Left cardiac atrium (tissue), 4 donors: ENCODE measurements around the gene DNMT3L. TPM values are rescaled to one million over a fixed set of nuclear protein-coding genes. Genes with fewer than 3 reads are reported as not detected.

Source experiments
- ATAC-seq, 2 donors: fragments of 200-7000 bp; cut with Tn5 transposase; one replicate each; pipeline ENCODE4 v1.9.1; 2020; ENCODE audit warnings: mild to moderate bottlenecking in 2 of 2, moderate library complexity in 2 of 2
- DNase-seq: peaks from one replicate; pipeline ENCODE4 v3.0.0-alpha.2; 2020
- intact Hi-C, 2 donors: fragments of 100-400 bp; cut with DNase I; formaldehyde crosslinking; loops; one replicate each; pipeline versions ENCODE4 v1.14.1 to v1.15.1; 2022 to 2023
- total RNA-seq, 2 donors: library from RNA; stranded (reverse); fragmentation: NEBNext Ultra II Directional; extraction: Animal tissue kit (Norgen Biotek cat#: 25700); gene quantifications; one replicate each; pipeline ENCODE4 v1.2.1, GENCODE V29; 2021
- donor health status: DM: no; HTN: yes; CAD: no.
- donor health status: DM: no; HTN: yes; CAD: no; lungs with severe emphysema.
- donor health status: DM: yes; HTN: yes; CAD: no.
- donor health status: Dilated cardiomyopathy.

DNMT3L gene
- total RNA-seq, 2 donors from 2014 or later: not detected

- intact Hi-C loops: no loop called here
- ATAC-seq (no peak), DNase-seq (no peak)
Measured at GRCh38 chr21:44296103-44296519, 34.4 kb upstream of the DNMT3L start.

- ATAC-seq (no peak), DNase-seq (no peak)
- intact Hi-C loops: no loop called here
Measured at GRCh38 chr21:44295646-44296045, 33.9 kb upstream of the DNMT3L start.

GRCh38 chr21:44295163-44295573, 33.5 kb upstream of the DNMT3L start:
- DNase-seq (no peak), ATAC-seq (peak; percentile 1 to 2)
- intact Hi-C loops: no loop called here

DNA sequence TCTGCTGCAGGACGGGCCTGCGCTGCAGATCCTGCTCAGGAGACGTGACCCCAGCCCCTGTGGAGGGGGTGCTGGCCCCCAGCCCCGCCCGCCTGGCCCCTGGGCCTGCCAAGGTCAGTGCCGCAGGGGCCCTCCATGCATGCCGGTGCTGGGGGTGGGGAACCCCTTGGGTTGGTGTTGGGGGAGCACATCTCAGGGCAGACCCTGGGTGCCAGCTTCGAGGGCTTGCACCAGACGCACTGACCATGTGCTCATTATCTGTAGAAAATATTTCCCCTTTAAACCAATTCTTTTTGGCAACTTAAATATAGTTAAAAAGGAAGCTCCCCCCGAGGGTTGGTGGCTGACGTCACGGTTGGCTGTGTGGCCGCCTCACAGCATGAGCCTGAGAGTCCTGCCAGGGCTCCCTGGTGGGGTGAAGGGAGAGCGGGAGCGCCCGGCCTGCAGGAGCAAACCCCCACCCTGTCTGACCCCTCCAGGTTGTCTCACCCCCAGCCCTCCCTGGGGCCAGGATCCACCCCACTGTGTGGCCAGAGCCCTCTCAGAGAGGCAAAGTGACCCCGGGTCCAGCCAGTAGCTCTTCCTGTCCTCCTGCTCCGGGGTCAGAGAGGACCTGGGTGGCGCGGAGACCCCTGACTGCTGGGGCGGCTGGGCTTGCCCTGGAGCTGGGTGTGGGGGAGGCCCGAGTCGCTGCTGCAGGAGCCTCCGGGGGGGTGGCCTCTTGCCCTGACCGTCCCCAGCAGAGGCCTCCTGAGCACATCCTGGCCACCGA, 32.9 kb upstream of the DNMT3L start:
- peak; percentile 24 to 53 for ATAC-seq
- intact Hi-C loops: no loop called here
- peak; percentile 84 for DNase-seq

DNA sequence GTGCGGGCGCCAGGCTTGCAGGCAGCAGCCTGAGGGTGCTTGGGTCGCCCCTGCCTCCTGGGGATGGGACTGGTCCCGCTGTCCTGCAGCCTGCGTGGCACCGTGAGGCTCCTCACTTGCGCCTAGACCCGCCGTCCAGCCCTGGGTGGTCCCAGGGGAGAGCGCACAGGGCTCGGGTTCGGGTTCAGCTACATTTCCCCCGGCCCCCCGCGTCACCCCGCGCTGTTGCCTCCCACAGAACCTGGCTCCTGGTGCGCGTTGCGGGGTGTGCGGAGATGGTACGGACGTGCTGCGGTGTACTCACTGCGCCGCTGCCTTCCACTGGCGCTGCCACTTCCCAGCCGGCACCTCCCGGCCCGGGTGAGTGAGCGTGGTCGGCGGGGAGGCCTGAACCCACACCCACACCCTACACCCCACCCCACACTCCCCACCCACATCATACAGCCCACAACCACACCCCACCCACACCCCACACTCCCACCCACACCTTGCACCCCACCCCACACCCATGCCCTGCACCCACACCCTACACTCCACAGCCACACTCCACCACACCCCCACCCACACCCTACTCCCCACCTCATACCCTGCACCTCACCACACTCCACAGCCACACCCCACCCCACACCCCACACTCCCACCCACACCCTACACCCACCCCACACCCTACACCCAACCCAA, 32.0 kb upstream of the DNMT3L start:
- intact Hi-C loops: no loop called here
- DNase-seq: peak; percentile 20
- ATAC-seq: no peak

GRCh38 chr21:44292812-44293195, 31.1 kb upstream of the DNMT3L start:
- ATAC-seq (no peak), DNase-seq (peak; percentile 23)
- intact Hi-C loops: no loop called here

DNA sequence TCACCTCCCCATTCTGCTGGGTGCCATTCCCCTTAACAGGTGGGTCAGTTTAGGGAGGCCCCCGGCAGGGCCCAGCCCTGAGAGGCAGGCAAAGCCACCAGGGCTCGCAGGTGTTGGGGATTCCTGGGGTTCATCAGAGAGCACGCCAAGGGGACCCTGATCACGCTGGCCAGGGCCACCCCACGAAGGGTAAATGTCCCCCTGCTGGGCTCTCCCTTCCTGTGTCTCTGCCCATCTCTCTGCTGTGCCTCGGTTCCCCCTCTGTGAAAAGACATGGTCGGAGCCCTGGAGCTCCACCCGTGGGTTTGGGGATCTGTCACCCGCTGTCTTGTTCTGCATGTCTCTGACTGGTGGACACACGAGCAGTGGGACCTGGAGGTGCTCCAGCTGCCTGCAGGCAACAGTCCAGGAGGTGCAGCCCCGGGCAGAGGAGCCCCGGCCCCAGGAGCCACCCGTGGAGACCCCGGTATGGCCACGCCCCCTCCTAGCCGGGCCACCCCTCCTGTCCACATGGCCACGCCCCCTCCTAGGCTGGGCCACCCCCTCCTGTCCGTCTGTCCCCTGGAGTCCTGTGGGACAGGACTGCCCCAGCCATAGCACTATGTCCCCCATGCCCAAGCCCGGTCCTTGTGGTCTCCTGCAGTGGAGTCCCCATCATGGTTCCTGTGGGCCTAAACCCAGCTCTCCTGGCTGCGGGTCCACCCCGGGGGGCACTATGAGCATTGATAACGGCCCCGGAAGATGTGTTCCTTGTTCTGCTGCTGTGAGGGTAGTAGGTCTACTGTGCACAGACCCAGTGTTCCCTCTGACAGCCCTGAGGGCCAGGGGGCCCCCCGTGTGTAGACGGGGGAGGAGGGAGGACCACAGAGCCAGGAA, 30.5 kb upstream of the DNMT3L start:
- intact Hi-C loops: no loop called here
- DNase-seq (peak; percentile 33), ATAC-seq (no peak)

DNA sequence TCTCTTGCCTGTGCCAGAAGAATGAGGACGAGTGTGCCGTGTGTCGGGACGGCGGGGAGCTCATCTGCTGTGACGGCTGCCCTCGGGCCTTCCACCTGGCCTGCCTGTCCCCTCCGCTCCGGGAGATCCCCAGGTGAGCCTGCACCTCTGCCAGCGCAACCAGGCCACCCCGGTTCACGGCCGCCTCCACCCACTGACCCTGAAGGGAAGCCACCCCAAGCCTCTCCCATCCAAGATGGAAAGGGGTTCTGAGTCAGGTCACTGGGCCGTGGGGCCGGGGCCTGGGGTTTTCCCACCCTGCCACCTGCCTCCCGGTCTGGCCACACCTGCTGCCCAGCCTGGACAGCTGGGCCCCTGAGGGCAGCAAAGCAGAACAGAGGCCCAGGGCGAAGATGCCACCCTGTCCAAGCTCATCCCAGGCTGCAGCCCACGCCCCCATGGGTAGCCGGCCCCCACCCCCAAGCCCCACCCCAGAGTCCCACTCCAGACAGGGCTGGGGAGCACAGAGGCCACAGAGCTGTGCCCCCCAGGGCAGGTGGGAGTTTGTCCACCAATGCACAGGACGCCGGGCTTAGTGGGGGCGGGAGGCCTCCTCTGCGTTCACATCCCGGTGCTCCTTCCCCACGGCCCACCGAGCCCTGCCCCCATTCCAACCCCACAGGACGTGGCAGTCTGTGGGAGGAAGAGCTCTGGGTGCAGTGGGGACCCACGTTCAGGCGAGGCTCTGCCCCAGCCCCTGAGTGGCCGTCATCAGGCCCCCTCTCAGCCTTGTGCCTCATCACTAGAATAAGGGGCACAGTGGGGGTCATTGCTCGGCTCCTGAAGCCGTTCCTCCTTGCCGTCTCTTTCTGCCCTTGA, 29.6 kb upstream of the DNMT3L start:
- ATAC-seq (no peak), DNase-seq (peak; percentile 20)
- intact Hi-C loops: no loop called here

DNA sequence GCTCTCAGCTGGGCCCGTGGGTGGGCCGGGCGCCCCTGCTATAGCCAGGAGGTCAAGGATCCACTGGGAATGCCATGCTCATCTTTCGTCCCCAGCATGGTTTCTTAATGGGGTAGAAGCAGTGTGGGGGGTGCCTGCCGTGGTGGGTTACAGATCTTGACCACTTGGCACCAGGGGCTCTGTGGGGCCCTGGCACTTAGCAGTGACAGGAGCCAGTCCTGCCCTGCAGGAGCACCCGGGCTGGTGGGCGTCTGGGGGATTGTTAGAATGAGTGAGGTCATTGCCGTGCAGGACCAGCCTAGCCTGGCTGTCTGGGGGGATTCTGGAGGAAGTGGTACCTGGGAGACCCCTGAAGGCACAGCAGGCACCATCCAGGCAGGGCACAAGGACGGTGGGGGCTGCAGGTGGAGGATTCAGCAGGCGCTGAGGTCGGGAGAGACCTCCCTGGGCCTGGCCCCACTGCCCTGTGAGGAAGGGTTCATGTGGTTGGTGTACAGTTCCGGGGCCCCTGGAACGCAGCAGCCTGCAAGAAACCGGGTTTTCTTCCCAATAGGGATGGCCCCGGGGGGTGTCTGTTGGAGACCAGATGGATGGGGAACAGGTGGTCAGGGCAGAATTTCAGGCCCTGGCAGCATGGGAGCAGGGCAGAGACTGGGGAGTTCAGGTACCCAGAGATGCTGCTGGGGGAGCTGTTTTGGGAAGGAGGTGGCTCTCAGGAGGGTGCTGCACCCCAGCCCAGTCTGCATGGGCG, 28.8 kb upstream of the DNMT3L start:
- intact Hi-C loops: no loop called here
- no peak for ATAC-seq
- peak; percentile 10 for DNase-seq

- peak; percentile 17 for DNase-seq
- intact Hi-C loops: no loop called here
- ATAC-seq: no peak
Measured at GRCh38 chr21:44289381-44290010, 27.8 kb upstream of the DNMT3L start.

DNA sequence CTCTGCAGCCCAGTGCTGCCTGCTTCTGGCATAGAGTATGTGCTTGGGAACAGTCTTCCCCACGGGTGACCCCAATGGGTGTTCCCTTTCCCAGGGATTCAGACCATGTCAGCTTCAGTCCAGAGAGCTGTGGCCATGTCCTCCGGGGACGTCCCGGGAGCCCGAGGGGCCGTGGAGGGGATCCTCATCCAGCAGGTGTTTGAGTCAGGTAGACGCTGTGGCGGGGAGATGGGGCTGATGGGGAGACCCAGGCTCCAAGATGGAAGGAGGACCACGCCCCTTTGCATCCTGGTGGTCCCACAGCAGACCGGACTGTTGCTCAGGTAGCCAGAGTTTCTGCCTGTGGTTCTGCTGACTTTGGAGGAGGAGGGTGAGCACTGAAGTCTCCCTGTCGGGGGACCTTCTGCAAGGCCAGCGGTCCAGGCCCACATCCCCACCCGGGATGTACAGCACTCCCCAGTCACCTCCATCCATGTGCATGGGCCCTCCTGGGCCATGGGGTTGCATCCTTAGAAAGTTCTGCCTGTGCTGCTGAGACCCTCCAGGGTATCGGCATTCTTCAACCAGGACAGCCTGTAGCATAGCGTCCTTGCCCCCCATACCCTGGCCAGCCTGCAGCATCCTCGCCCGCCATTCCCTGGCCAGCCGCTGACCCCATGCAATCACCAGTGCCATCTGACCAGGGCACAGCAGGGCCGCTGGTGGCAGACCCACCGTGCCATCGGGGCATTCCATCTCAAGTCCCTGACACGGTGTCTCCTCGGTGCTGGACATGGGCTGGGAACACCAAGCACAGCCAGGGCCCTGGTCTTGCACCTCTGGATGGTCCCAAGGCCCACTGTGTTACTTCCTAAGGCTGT, 26.8 kb upstream of the DNMT3L start:
- DNase-seq (peak; percentile 11), ATAC-seq (no peak)
- intact Hi-C loops: no loop called here

DNA sequence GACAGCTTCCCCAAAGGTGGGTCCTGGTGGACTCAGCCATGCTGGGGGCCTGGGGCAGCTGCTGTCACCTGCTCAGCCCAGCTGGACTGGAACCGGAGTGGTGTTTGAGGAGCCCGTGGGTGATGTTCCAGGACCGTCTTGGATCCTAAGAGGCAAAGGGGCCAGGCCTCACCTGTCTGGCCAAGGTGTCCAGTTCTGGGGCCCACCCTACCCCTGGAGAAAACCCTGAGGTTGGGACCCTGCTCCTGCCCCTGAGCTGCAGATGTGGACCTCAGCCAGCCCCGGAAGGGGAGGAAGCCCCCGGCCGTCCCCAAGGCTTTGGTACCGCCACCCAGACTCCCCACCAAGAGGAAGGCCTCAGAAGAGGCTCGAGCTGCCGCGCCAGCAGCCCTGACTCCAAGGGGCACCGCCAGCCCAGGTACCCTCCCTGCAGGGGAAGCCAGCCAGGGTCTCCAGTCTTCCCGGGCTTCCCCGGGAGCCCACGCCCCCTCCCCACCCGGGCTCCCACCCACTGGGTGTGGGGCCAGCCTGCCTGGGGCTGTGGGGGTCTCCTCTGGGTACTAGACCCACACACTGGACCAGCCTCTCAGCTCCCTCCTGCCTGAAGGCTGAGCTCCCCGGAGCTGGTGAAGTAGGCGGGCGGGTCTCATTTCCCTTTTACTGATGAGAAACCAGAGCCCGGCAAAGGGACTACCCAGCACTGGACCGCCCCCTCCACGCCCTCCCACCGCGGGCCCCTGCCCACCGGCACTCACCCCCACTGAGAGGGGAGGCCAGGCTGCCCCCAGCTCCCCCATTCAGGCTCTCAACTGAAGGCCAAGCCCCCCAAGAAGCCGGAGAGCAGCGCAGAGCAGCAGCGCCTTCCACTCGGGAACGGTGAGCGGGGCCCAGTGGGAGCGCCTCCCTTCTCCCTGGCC, 25.3 kb upstream of the DNMT3L start:
- intact Hi-C loops: no loop called here
- ATAC-seq (no peak), DNase-seq (peak; percentile 14)

GRCh38 chr21:44286086-44286715, 24.5 kb upstream of the DNMT3L start:
- intact Hi-C loops: no loop called here
- DNase-seq (peak; percentile 7), ATAC-seq (no peak)

GRCh38 chr21:44285138-44285992, 23.7 kb upstream of the DNMT3L start, which contains the start of gene AIRE:
Gene AIRE (plus strand): TSS chr21:44285876. CDS start chr21:44286007, 131 bp downstream.
- ATAC-seq (peak; percentile 48 to 60), DNase-seq (peak; percentile 44)
- intact Hi-C loops: no loop called here
